CD8-positive, alpha-beta memory T cell (primary cell): ENCODE results near the gene TTC23. TPM values are rescaled to one million over a fixed set of nuclear protein-coding genes. Genes with fewer than 3 reads are reported as not detected.

Experiments used
- CTCF ChIA-PET: fragments of 350-600 bp; sonication (Branson Sonifier 250); formaldehyde crosslinking; loops from one replicate; lab custom pipeline; 2021; ENCODE audit warnings: antibody characterized with exemption; lab: Charles Lee
- POLR2A ChIA-PET: fragments of 350-600 bp; sonication (Branson Sonifier 250); formaldehyde crosslinking; loops from one replicate; lab custom pipeline; 2021; ENCODE audit warnings: antibody characterized with exemption; lab: Charles Lee
- DNase-seq, 5 donors: peaks; one replicate each; pipeline versions ENCODE4 v3.0.0 to v3.0.0-alpha.2; 2020 to 2022; ENCODE audit warnings: mixed read lengths in 1 of 5
- H3K27ac ChIP-seq: one replicate; pipeline ENCODE4 v1.7.0; 2013; ENCODE audit warnings: low read depth, mild to moderate bottlenecking, low read length, moderate library complexity
- H3K27me3 ChIP-seq: 2 replicates; pipeline ENCODE4 v1.7.0; 2013; ENCODE audit warnings: low read length, mild to moderate bottlenecking; ENCODE audit not compliant: insufficient read depth, poor library complexity, severe bottlenecking
- H3K36me3 ChIP-seq: 2 replicates; pipeline ENCODE4 v1.7.0; 2013; ENCODE audit warnings: mild to moderate bottlenecking, low read length, moderate library complexity; ENCODE audit not compliant: insufficient read depth
- H3K4me1 ChIP-seq: 2 replicates; pipeline ENCODE4 v1.7.0; 2013; ENCODE audit warnings: mild to moderate bottlenecking, low read length, moderate library complexity; ENCODE audit not compliant: insufficient read depth
- H3K4me3 ChIP-seq: 2 replicates; pipeline ENCODE4 v1.7.0; 2013; ENCODE audit warnings: mild to moderate bottlenecking, low read length
- H3K9me3 ChIP-seq: 2 replicates; pipeline ENCODE4 v1.7.0; 2013; ENCODE audit warnings: mild to moderate bottlenecking, low read length
- H3K27ac Mint-ChIP-seq, 8 donors: one replicate each; pipeline ENCODE4 v1.8.0; 2020 to 2021; ENCODE audit warnings: mixed read lengths in 8 of 8, mild to moderate bottlenecking in 6 of 8, inconsistent platforms in 3 of 8, moderate library complexity in 3 of 8
- H3K27me3 Mint-ChIP-seq, 2 donors: one replicate each; pipeline ENCODE4 v1.8.0; 2020 to 2021; ENCODE audit warnings: mixed read lengths in 2 of 2, mild to moderate bottlenecking in 1 of 2, moderate library complexity in 1 of 2
- H3K36me3 Mint-ChIP-seq, 3 donors: one replicate each; pipeline ENCODE4 v1.8.0; 2020 to 2021; ENCODE audit warnings: mixed read lengths in 3 of 3, inconsistent platforms in 1 of 3, mild to moderate bottlenecking in 1 of 3
- H3K4me1 Mint-ChIP-seq, 3 donors: one replicate each; pipeline ENCODE4 v1.8.0; 2020 to 2021; ENCODE audit warnings: mixed read lengths in 3 of 3, inconsistent platforms in 1 of 3, mild to moderate bottlenecking in 1 of 3
- H3K4me3 Mint-ChIP-seq, 7 donors: one replicate each; pipeline ENCODE4 v1.8.0; 2020 to 2021; ENCODE audit warnings: mixed read lengths in 7 of 7, mild to moderate bottlenecking in 6 of 7, moderate library complexity in 4 of 7, inconsistent platforms in 2 of 7
- H3K9me3 Mint-ChIP-seq, 5 donors: one replicate each; pipeline ENCODE4 v1.8.0; 2020 to 2022; ENCODE audit warnings: mixed read lengths in 5 of 5, mild to moderate bottlenecking in 3 of 5, moderate library complexity in 2 of 5, inconsistent platforms in 1 of 5
- polyA plus RNA-seq: library from polyadenylated mRNA; unstranded; fragments of 300-500 nt; fragmentation: Illumina TruSeq; gene quantifications from one replicate; pipeline ENCODE4 v1.2.3, GENCODE V29; 2021
- total RNA-seq, 2 experiments: library from RNA; stranded (reverse); gene quantifications; one replicate each; pipeline ENCODE4 v1.2.3, GENCODE V29; 2021

The TTC23 gene
- total and polyA plus RNA-seq, 3 experiments from 2014 or later: 0.10 to 2.7 (median 2.0) TPM

DNA sequence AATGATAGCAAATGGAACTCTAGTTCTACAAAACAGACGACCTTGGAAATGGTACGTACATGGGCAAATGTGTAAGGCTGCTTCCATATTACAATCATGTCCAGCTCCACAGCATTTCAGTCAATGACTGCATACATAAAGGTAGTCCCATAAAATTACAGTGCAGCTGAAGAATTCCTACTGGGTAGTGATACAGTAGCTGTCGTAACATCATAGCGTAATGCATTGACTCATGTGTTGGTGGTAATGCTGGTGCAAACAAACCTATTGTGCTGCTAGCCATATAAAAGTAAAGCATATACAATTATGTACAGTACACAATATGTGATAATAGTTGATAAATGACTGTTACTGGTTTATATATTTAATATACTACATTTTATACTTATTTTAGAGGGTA lies 18.5 kb downstream of the TTC23 start:
- no peaks in the 10 kb centered on the region for H3K9me3 Mint-ChIP-seq
- no peak overlapping the region for H3K27ac Mint-ChIP-seq
- H3K4me3 Mint-ChIP-seq: no peak overlapping the region
- H3K4me1 ChIP-seq: no peaks in the 10 kb centered on the region
- no peaks in the 10 kb centered on the region for H3K36me3 Mint-ChIP-seq
- H3K9me3 ChIP-seq: no peaks in the 10 kb centered on the region
- ChIA-PET CTCF (no interaction called here), POLR2A (no interaction called here)
- H3K36me3 ChIP-seq: no peaks in the 10 kb centered on the region
- no peak overlapping the region for H3K4me3 ChIP-seq
- no peak overlapping the region for H3K27ac ChIP-seq
- no peaks in the 10 kb centered on the region for H3K4me1 Mint-ChIP-seq
- H3K27me3 ChIP-seq: no peaks in the 10 kb centered on the region
- no peak for DNase-seq
- H3K27me3 Mint-ChIP-seq: peaks cover 0 to 21% of the 10 kb centered on the region in 2 donors

DNA sequence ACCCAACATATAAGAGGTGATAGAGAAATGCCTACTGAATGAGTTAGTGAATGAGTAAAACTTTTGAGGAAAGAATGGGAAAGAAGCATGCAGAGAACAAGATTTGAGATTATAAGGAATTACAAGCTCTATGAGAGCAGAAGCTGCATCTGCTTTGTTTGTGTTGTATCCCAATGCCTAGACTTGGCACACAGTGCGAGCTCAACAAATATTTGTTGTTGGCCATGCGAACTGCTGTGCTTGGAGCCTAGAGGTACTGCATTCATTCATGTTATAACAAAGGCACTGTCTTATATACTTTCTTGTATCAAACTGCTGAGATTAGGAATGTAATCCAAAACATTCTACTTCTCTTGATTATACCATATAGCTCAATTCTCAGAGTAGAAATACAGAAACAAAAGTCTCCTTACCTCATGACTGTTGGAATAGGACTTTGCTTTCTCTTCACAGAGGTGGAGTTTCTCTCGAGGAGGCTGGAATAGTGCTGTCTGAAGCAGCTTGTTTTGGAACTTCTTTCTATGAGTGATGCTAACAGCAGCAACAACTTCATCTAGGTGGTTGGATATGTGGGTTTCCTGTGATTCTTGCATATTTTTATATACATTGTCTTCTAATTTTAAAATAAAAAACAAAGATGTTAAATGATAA lies 21.1 kb downstream of the TTC23 start:
- Histone ChIP-seq H3K27ac (no peak overlapping the region), H3K9me3 (no peaks in the 10 kb centered on the region), H3K4me1 (no peaks in the 10 kb centered on the region), H3K27me3 (no peaks in the 10 kb centered on the region), H3K36me3 (no peaks in the 10 kb centered on the region), H3K4me3 (no peak overlapping the region)
- no peak overlapping the region for H3K4me3 Mint-ChIP-seq
- H3K4me1 Mint-ChIP-seq: no peaks in the 10 kb centered on the region
- ChIA-PET POLR2A (no interaction called here), CTCF (no interaction called here)
- peaks cover 0 to 17% of the 10 kb centered on the region in 2 donors for H3K27me3 Mint-ChIP-seq
- H3K36me3 Mint-ChIP-seq: no peaks in the 10 kb centered on the region
- H3K27ac Mint-ChIP-seq: no peak overlapping the region
- H3K9me3 Mint-ChIP-seq: no peaks in the 10 kb centered on the region
- no peak for DNase-seq

DNA sequence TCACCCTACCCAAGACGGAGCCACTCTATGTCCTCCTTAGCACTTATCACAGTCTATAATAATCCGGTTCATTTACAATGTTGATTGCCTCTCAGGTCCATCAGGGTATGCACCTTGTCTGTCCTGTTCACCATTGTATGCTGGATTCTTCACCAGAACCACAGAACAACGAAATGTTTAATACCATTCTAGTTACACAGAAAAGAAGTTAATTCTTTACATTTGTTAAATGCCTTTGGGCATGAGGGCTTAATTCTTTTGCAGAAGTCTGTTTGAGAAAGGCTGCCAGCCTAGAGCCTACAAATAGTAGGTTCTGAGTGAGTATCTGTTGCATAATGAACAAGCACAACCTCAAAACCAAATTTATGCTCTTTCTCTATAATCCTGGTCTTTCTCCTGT lies 22.6 kb downstream of the TTC23 start:
- Mint-ChIP-seq H3K4me1 (no peaks in the 10 kb centered on the region), H3K27ac (no peak overlapping the region), H3K27me3 (peaks cover 0 to 14% of the 10 kb centered on the region in 2 donors), H3K36me3 (no peaks in the 10 kb centered on the region), H3K9me3 (no peaks in the 10 kb centered on the region), H3K4me3 (no peak overlapping the region)
- Histone ChIP-seq H3K36me3 (no peaks in the 10 kb centered on the region), H3K27ac (no peak overlapping the region), H3K27me3 (no peaks in the 10 kb centered on the region), H3K9me3 (no peaks in the 10 kb centered on the region), H3K4me1 (no peaks in the 10 kb centered on the region), H3K4me3 (no peak overlapping the region)
- ChIA-PET CTCF (no interaction called here), POLR2A (no interaction called here)
- no peak for DNase-seq

DNA sequence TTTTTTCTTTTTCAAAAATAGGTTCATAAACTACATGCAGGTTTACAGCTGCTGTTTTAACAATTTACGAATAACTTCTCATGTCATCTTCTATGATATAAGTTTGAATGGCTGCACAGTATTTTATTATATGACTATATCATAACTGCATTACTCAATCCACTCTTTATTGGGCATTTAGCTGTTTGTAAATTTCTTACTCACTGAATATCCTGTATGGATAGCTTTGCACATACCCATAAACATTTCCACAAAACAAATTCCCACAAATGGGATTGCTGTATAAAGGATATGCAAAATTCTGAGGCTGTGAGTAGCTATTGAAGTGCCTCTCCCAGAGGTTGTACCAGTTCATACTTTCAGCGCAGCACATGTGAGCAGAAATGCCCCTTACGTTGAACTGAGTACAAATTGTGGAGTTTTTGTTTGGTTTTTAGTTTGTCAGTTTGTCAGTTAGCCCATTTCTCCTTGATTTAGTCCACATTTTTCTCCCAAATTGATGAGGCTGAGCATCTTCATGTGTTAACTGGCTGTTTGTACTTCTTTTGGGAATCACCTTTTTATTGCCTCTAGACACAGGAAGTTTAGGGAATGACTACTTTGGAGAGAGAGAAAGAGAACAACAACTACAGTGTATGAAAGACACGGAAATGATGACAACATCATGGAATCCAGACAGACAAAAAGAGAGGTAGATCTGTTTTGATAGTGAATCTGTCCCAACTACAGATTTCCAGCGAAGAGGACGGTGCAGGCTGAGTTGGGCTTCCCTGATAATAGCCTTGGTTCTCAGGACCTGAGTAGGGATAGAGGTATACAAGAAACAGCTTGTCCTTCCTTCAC lies 24.8 kb downstream of the TTC23 start:
- no peaks in the 10 kb centered on the region for H3K27me3 ChIP-seq
- no peaks in the 10 kb centered on the region for H3K36me3 Mint-ChIP-seq
- DNase-seq: no peak
- H3K27ac ChIP-seq: no peak overlapping the region
- H3K27ac Mint-ChIP-seq: no peak overlapping the region
- H3K9me3 ChIP-seq: no peaks in the 10 kb centered on the region
- no peaks in the 10 kb centered on the region for H3K9me3 Mint-ChIP-seq
- no peaks in the 10 kb centered on the region for H3K36me3 ChIP-seq
- H3K4me3 Mint-ChIP-seq: no peak overlapping the region
- no peaks in the 10 kb centered on the region for H3K4me1 ChIP-seq
- CTCF ChIA-PET: interaction anchor here (2.3 kb wide), 1 partner anchor 11 kb away, joined by 6 read pairs; no protein-coding TSS in a partner anchor
- H3K4me1 Mint-ChIP-seq: no peaks in the 10 kb centered on the region
- POLR2A ChIA-PET: no interaction called here
- H3K27me3 Mint-ChIP-seq: peaks cover 1 to 6% of the 10 kb centered on the region in 2 donors
- H3K4me3 ChIP-seq: no peak overlapping the region

DNA sequence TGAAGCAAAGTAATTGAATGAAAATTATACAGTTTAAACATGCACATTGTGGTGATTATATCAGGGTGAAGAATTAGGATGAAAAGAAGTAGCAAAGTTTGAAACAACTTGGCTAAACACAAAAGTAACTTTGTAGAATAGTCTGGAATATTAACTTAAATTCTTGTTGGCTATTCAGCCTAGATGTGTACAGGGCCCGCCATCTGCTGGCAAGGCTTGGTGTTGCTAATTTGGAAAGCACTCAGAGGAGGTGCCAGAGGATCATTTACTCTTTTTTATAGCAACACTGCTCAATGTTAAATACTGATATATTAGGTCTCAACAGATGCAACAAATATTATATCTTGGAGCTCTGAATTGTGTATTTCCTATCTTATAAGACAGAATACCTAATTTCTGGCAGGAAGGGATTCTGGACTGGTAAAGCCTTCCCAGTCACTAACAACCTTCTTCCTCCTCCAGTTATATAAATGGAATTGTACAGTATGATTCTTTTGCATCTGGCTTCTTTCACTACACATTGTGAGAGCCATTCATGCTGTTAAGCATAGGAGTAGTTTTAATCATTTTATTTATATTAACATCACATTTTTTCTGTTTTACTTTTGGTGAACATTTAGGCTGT lies 36.1 kb downstream of the TTC23 start:
- H3K27me3 Mint-ChIP-seq: peaks cover 0 to 35% of the 10 kb centered on the region in 2 donors
- H3K27ac ChIP-seq: no peak overlapping the region
- CTCF ChIA-PET: interaction anchor here (1.0 to 4.2 kb wide), 8 partner anchors 8 to 140 kb away, joined by 3 to 21 read pairs (median 3); partner anchors contain the start of gene SYNM
- H3K9me3 Mint-ChIP-seq: no peaks in the 10 kb centered on the region
- no peaks in the 10 kb centered on the region for H3K4me1 Mint-ChIP-seq
- POLR2A ChIA-PET: no interaction called here
- H3K9me3 ChIP-seq: no peaks in the 10 kb centered on the region
- peak; percentile 22 to 70 (median 27) for DNase-seq
- no peaks in the 10 kb centered on the region for H3K36me3 Mint-ChIP-seq
- no peak overlapping the region for H3K27ac Mint-ChIP-seq
- H3K36me3 ChIP-seq: no peaks in the 10 kb centered on the region
- no peak overlapping the region for H3K4me3 ChIP-seq
- no peaks in the 10 kb centered on the region for H3K4me1 ChIP-seq
- no peaks in the 10 kb centered on the region for H3K27me3 ChIP-seq
- no peak overlapping the region for H3K4me3 Mint-ChIP-seq

DNA sequence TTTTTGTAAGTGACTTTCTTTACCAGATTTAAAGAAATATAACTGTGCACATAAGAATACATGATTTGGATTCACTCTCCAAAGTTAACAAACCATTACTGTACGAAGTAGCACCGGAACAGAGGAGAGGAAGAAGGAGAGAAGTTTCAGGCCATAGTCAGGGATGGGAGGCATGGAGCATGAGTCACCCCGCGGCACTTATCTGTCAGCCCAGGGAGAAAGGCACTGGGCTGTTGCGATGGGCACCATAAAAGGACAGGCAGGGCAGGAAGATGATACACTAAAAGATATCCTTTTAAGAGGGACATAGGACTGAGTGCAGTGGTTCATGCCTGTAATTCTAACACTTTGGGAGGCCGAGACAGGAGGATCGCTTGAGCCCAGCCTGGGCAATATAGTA lies 37.0 kb downstream of the TTC23 start:
- no peaks in the 10 kb centered on the region for H3K9me3 Mint-ChIP-seq
- H3K27ac Mint-ChIP-seq: no peak overlapping the region
- Histone ChIP-seq H3K27me3 (no peaks in the 10 kb centered on the region), H3K36me3 (no peaks in the 10 kb centered on the region), H3K4me1 (no peaks in the 10 kb centered on the region), H3K9me3 (no peaks in the 10 kb centered on the region), H3K4me3 (no peak overlapping the region), H3K27ac (no peak overlapping the region)
- DNase-seq: no peak
- H3K36me3 Mint-ChIP-seq: no peaks in the 10 kb centered on the region
- H3K4me1 Mint-ChIP-seq: no peaks in the 10 kb centered on the region
- ChIA-PET POLR2A (no interaction called here), CTCF (interaction anchor here (1.0 to 4.2 kb wide), 3 partner anchors 31 to 111 kb away, joined by 3 to 21 read pairs (median 17); partner anchors contain the start of gene SYNM)
- H3K27me3 Mint-ChIP-seq: peaks cover 0 to 37% of the 10 kb centered on the region in 2 donors
- H3K4me3 Mint-ChIP-seq: no peak overlapping the region

DNA sequence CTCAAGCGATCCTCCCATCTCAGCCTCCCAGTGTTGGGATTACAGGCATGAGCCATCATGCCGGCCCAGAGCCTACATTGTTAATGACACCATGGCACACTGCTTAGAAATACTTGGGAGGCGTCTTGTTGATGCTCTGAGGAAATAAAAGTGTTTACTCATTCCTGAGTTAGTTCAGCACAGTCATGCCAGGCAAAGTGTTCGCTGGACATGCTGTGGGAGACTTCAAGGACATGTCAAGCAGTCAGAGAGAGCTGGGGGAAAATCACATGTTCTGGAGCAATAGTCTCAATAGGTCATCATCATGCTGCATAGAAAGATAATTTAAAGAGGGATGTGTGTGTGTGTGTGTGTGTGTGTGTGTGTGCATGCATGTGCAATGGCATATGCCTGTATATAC lies 37.5 kb downstream of the TTC23 start:
- ChIA-PET CTCF (interaction anchor here (4.2 kb wide), 1 partner anchor 106 kb away, joined by 21 read pairs; the partner anchor contains the start of gene SYNM), POLR2A (no interaction called here)
- no peak overlapping the region for H3K4me3 ChIP-seq
- DNase-seq: no peak
- H3K27me3 ChIP-seq: no peaks in the 10 kb centered on the region
- no peaks in the 10 kb centered on the region for H3K9me3 ChIP-seq
- no peak overlapping the region for H3K4me3 Mint-ChIP-seq
- H3K27me3 Mint-ChIP-seq: peaks cover 0 to 39% of the 10 kb centered on the region in 2 donors
- H3K4me1 Mint-ChIP-seq: no peaks in the 10 kb centered on the region
- no peak overlapping the region for H3K27ac Mint-ChIP-seq
- no peaks in the 10 kb centered on the region for H3K9me3 Mint-ChIP-seq
- H3K36me3 ChIP-seq: no peaks in the 10 kb centered on the region
- no peak overlapping the region for H3K27ac ChIP-seq
- H3K36me3 Mint-ChIP-seq: no peaks in the 10 kb centered on the region
- H3K4me1 ChIP-seq: no peaks in the 10 kb centered on the region

DNA sequence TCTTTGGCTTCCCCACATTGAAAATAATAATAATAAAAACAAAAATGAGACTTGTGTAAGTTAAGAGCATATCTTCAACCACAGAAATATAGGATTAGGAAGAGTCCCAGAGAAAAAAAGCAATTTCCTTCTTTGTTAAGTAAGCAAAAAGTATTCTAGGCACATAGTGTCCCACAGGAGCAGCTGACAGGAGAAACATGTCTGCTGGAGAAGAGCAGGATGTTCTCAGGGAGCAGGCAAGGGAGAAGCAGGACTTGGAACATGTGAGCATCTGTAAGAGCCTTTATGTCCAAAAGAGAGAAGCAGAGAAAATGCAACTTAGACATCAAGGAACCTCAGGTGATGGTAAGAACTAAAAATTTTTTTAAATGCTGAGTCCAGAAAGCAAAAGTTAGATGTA lies 39.0 kb downstream of the TTC23 start:
- H3K9me3 ChIP-seq: no peaks in the 10 kb centered on the region
- Mint-ChIP-seq H3K27ac (no peak overlapping the region), H3K27me3 (peaks cover 2 to 41% of the 10 kb centered on the region in 2 donors), H3K4me3 (no peak overlapping the region), H3K4me1 (no peaks in the 10 kb centered on the region), H3K36me3 (no peaks in the 10 kb centered on the region), H3K9me3 (no peaks in the 10 kb centered on the region)
- no peak overlapping the region for H3K27ac ChIP-seq
- no peak overlapping the region for H3K4me3 ChIP-seq
- ChIA-PET POLR2A (no interaction called here), CTCF (no interaction called here)
- no peaks in the 10 kb centered on the region for H3K4me1 ChIP-seq
- no peak for DNase-seq
- no peaks in the 10 kb centered on the region for H3K27me3 ChIP-seq
- no peaks in the 10 kb centered on the region for H3K36me3 ChIP-seq
